ENCODE data around the gene WSCD2.

Gene WSCD2

DNA sequence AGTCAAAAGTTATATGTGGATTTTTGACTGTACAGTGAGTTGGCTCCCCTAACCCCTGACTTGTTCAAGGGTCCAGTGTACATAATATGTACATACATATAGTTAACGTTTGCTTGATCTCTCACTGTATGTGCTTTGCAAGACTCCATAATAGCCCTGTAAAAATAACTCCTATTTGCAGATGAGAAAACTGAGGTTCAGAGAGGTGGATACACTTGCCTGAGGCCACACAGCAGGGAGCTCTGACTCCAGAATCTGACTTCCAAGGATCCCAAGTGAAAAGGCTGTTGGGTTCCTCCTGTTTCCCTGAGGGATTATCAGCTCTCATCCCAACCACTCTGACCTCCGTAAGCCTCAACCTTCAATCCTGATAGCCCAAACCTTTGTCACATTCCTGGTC lies 168.3 kb downstream of the WSCD2 start:
- Histone ChIP-seq H3K9me2 (replicated peaks; ENCODE audit: low read depth, low read length) (no peaks in the 10 kb centered on the region), H3K9me3 (ENCODE audit: insufficient read depth, low read depth, low read length) (no peaks in the 10 kb centered on the region), H4K20me1 (ENCODE audit: insufficient read depth, low read length, poor library complexity, severe bottlenecking) (no peaks in the 10 kb centered on the region), H3K9ac (ENCODE audit: low read depth, low read length, poor library complexity, severe bottlenecking) (no peak overlapping the region), H3K4me3 (ENCODE audit: low read length, poor library complexity, severe bottlenecking) (no peak overlapping the region), H3F3A (ENCODE audit: low read depth) (no peaks in the 10 kb centered on the region), H2AFZ (ENCODE audit: low read length) (no peak overlapping the region), H3K79me2 (ENCODE audit: insufficient read depth, low read length) (no peaks in the 10 kb centered on the region), H3K27me3 (ENCODE audit: insufficient read depth, low read length, poor library complexity, severe bottlenecking) (no peaks in the 10 kb centered on the region), H3K36me3 (ENCODE audit: insufficient read depth, low read length) (no peaks in the 10 kb centered on the region), H3K4me1 (ENCODE audit: insufficient read depth, low read length, poor library complexity, severe bottlenecking) (peaks cover 7% of the 10 kb centered on the region), H3K4me2 (ENCODE audit: low read depth, low read length, poor library complexity, severe bottlenecking) (no peak overlapping the region)
- TF ChIP-seq, protein P1, sequence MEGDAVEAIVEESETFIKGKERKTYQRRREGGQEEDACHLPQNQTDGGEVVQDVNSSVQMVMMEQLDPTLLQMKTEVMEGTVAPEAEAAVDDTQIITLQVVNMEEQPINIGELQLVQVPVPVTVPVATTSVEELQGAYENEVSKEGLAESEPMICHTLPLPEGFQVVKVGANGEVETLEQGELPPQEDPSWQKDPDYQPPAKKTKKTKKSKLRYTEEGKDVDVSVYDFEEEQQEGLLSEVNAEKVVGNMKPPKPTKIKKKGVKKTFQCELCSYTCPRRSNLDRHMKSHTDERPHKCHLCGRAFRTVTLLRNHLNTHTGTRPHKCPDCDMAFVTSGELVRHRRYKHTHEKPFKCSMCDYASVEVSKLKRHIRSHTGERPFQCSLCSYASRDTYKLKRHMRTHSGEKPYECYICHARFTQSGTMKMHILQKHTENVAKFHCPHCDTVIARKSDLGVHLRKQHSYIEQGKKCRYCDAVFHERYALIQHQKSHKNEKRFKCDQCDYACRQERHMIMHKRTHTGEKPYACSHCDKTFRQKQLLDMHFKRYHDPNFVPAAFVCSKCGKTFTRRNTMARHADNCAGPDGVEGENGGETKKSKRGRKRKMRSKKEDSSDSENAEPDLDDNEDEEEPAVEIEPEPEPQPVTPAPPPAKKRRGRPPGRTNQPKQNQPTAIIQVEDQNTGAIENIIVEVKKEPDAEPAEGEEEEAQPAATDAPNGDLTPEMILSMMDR (conservative IDR thresholded peaks at IDR 0.05; ENCODE audit: low read length) = no peak
- no peak for TF ChIP-seq EZH2phosphoT487 (IDR thresholded peaks at IDR 0.05; ENCODE audit: borderline replicate concordance)

DNA sequence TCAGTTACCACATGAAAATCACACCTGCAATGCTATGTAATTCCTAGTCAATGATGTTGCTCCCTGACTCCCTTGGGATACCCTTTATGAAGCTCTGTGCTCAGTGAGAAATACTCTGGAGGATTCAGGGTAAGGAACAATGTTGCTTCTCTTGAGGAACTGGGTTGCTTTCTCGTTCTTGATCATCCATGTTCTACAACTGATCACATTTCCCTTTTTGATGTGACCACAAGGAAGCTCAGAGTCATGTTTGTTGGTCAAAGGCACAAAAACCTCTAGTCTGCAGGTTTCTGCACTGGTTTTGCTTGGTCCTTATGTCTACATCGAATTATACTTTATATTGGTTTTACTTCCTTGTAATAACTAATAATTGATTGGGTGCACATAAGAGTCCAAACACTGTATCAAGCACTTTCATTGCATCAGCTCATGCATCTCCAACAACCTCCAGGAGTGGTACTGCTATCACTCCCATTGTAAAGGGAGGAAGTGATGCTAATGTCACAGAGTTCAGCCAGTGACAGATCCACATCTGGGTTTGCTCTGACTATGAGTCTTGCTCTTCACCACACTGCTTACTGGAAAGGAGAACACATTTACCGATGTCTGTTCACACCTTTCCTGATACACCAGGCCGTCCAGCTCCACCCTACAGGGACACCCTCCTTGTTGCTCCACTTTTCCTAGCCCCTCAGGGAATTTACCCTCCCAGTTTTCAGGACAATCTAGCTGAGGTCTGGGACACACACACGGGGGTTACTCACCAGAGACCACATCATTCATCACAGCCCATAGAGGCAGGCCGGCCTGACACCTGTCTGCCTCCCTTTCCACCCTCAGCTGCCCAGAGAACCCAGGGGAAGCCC lies 169.0 kb downstream of the WSCD2 start:
- H3K4me2 ChIP-seq (ENCODE audit: low read depth, low read length, poor library complexity, severe bottlenecking) = no peak overlapping the region
- H4K20me1 ChIP-seq (ENCODE audit: insufficient read depth, low read length, poor library complexity, severe bottlenecking) = no peaks in the 10 kb centered on the region
- H3F3A ChIP-seq (ENCODE audit: low read depth) = no peaks in the 10 kb centered on the region
- H3K27me3 ChIP-seq (ENCODE audit: insufficient read depth, low read length, poor library complexity, severe bottlenecking) = no peaks in the 10 kb centered on the region
- H3K36me3 ChIP-seq (ENCODE audit: insufficient read depth, low read length) = no peaks in the 10 kb centered on the region
- no peaks in the 10 kb centered on the region for H3K79me2 ChIP-seq (ENCODE audit: insufficient read depth, low read length)
- no peak overlapping the region for H3K9ac ChIP-seq (ENCODE audit: low read depth, low read length, poor library complexity, severe bottlenecking)
- no peaks in the 10 kb centered on the region for H3K9me3 ChIP-seq (ENCODE audit: insufficient read depth, low read depth, low read length)
- peaks cover 7% of the 10 kb centered on the region for H3K4me1 ChIP-seq (ENCODE audit: insufficient read depth, low read length, poor library complexity, severe bottlenecking)
- no peak overlapping the region for H3K4me3 ChIP-seq (ENCODE audit: low read length, poor library complexity, severe bottlenecking)
- no peak for TF ChIP-seq EZH2phosphoT487 (IDR thresholded peaks at IDR 0.05; ENCODE audit: borderline replicate concordance)
- TF ChIP-seq, protein P1 (conservative IDR thresholded peaks at IDR 0.05; ENCODE audit: low read length) = no peak
- no peaks in the 10 kb centered on the region for H3K9me2 ChIP-seq (replicated peaks; ENCODE audit: low read depth, low read length)
- H2AFZ ChIP-seq (ENCODE audit: low read length) = no peak overlapping the region

DNA sequence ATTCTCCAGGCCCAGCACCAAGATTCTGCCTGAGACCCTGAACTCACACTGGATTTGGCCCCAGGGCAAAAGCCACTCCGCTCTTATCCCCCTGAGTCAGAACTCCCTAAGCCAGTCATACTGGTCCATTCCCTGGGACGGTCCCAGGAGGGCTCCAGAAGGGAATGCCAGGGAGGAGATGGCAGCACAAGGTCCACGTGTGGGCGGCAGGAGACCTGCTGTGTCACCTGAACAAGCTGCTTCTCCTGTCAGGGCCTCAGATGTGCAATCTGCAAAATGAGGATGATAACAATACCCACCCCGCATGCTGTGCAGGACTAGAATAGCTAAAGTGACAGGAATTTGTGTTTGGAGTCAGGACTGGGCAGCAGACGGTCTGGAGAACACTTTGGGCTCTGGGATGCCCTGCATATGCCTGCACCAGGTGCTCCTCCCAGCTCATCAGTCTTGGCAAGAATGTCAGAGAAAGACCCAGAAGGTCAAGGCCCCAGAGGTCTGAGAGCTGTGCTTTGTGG lies 169.7 kb downstream of the WSCD2 start:
- no peaks in the 10 kb centered on the region for H3K9me3 ChIP-seq (ENCODE audit: insufficient read depth, low read depth, low read length)
- no peak overlapping the region for H3K4me2 ChIP-seq (ENCODE audit: low read depth, low read length, poor library complexity, severe bottlenecking)
- no peaks in the 10 kb centered on the region for H3K9me2 ChIP-seq (replicated peaks; ENCODE audit: low read depth, low read length)
- no peak overlapping the region for H2AFZ ChIP-seq (ENCODE audit: low read length)
- H3K4me1 ChIP-seq (ENCODE audit: insufficient read depth, low read length, poor library complexity, severe bottlenecking) = peaks cover 7% of the 10 kb centered on the region
- H3F3A ChIP-seq (ENCODE audit: low read depth) = no peaks in the 10 kb centered on the region
- TF ChIP-seq EZH2phosphoT487 (IDR thresholded peaks at IDR 0.05; ENCODE audit: borderline replicate concordance) = no peak
- TF ChIP-seq, protein P1 (conservative IDR thresholded peaks at IDR 0.05; ENCODE audit: low read length) = no peak
- H3K27me3 ChIP-seq (ENCODE audit: insufficient read depth, low read length, poor library complexity, severe bottlenecking) = no peaks in the 10 kb centered on the region
- no peak overlapping the region for H3K4me3 ChIP-seq (ENCODE audit: low read length, poor library complexity, severe bottlenecking)
- H3K9ac ChIP-seq (ENCODE audit: low read depth, low read length, poor library complexity, severe bottlenecking) = no peak overlapping the region
- no peaks in the 10 kb centered on the region for H3K36me3 ChIP-seq (ENCODE audit: insufficient read depth, low read length)
- H4K20me1 ChIP-seq (ENCODE audit: insufficient read depth, low read length, poor library complexity, severe bottlenecking) = no peaks in the 10 kb centered on the region
- no peaks in the 10 kb centered on the region for H3K79me2 ChIP-seq (ENCODE audit: insufficient read depth, low read length)

Data from Loucy (cell line).